Gastrocnemius medialis (tissue), 4 donors: Measurements from ENCODE around the gene PXMP4. TPM values are rescaled to one million over a fixed set of nuclear protein-coding genes. Genes with fewer than 3 reads are reported as not detected.

ENCODE experiments used
- ATAC-seq, 2 donors: fragments of 150-250 bp; one replicate each; pipeline ENCODE4 v1.9.1; 2016
- DNase-seq, 2 donors: peaks; one replicate each; pipeline ENCODE4 v3.0.0-alpha.2; 2019
- H3K27ac ChIP-seq, 4 donors: fragments of 200-600 bp; sonication (generic); 1 replicate in 1 of 4; 2 replicates in 3 of 4; pipeline ENCODE4 v1.5.1; 2016 to 2018; ENCODE audit warnings: mild to moderate bottlenecking in 2 of 4, moderate library complexity in 1 of 4
- H3K27me3 ChIP-seq, 3 donors: fragments of 200-600 bp; sonication (generic) in 2 of 3; 1 replicate in 1 of 3; 2 replicates in 2 of 3; pipeline versions ENCODE4 v1.5.1 to v1.6.0; 2016 to 2019; ENCODE audit warnings: mild to moderate bottlenecking in 1 of 3, moderate library complexity in 1 of 3
- H3K36me3 ChIP-seq, 2 donors: fragments of 200-600 bp; sonication (generic) in 1 of 2; one replicate each; pipeline ENCODE4 v1.5.1; 2017 to 2018
- H3K4me1 ChIP-seq, 2 donors: fragments of 200-600 bp; sonication (generic) in 1 of 2; one replicate each; pipeline ENCODE4 v1.5.1; 2016 to 2017; ENCODE audit warnings: mild to moderate bottlenecking in 2 of 2
- H3K4me3 ChIP-seq, 4 donors: fragments of 200-600 bp; sonication (generic) in 3 of 4; 1 replicate in 1 of 4; 2 replicates in 3 of 4; pipeline ENCODE4 v1.5.1; 2016 to 2019; ENCODE audit warnings: mild to moderate bottlenecking in 2 of 4
- H3K9me3 ChIP-seq, 3 donors: fragments of 200-600 bp; sonication (generic) in 2 of 3; 1 replicate in 1 of 3; 2 replicates in 2 of 3; pipeline ENCODE4 v1.5.1; 2016 to 2019
- CTCF ChIP-seq, 5 experiments: fragments of 450-650 bp in 3 of 5; fragments of 200-600 bp in 2 of 5; sonication (generic) in 2 of 5; IDR thresholded peaks in 4 of 5; conservative IDR thresholded peaks in 1 of 5; 1 replicate in 4 of 5; 2 replicates in 1 of 5; pipeline ENCODE4 v1.5.1; 2016 to 2019; ENCODE audit warnings: antibody characterized with exemption in 5 of 5, mild to moderate bottlenecking in 3 of 5, moderate library complexity in 3 of 5
- POLR2A ChIP-seq, 2 donors: fragments of 450-650 bp; IDR thresholded peaks; one replicate each; pipeline ENCODE4 v1.6.1; 2017; ENCODE audit warnings: antibody characterized with exemption in 2 of 2, mild to moderate bottlenecking in 2 of 2, moderate library complexity in 2 of 2
- in situ Hi-C, 4 donors: fragments of 200-750 bp; cut with MboI; loops; one replicate each; pipeline versions ENCODE4 v1.15.0 to v1.8.0; 2017; ENCODE audit warnings: low sequenced_read_pairs in 4 of 4
- intact Hi-C: fragments of 100-400 bp; cut with DNase I; formaldehyde crosslinking; loops from one replicate; pipeline ENCODE4 v1.15.1; 2023; ENCODE audit warnings: low total_unique reads
- total RNA-seq, 4 donors: library from RNA; depleted of rRNA; stranded (reverse); fragments of >200 nt; gene quantifications; one replicate each; pipeline versions ENCODE4 v1.1.0 to v1.2.3, GENCODE V29; 2016

The PXMP4 gene
- total RNA-seq, 4 donors from 2014 or later, result 3.2 to 7.3 (median 5.3) TPM

GRCh38 chr20:33727115-33727479, 7.0 kb upstream of the PXMP4 start:
- no peak for DNase-seq
- Histone ChIP-seq H3K9me3 (no peaks in the 10 kb centered on the region), H3K27me3 (no peaks in the 10 kb centered on the region), H3K27ac (no peak overlapping the region), H3K4me1 (peaks cover 0 to 6% of the 10 kb centered on the region in 2 donors), H3K36me3 (no peaks in the 10 kb centered on the region), H3K4me3 (no peak overlapping the region)
- in situ Hi-C loops, result no loop called here
- no peak for ATAC-seq
- TF ChIP-seq CTCF (IDR thresholded peaks at IDR 0.05 in 4 of 5, conservative IDR thresholded peaks at IDR 0.05 in 1 of 5) (no peak), POLR2A (IDR thresholded peaks at IDR 0.05) (no peak)
- intact Hi-C loops, result no loop called here

GRCh38 chr20:33725607-33726264, 5.6 kb upstream of the PXMP4 start:
- ATAC-seq, result no peak
- Histone ChIP-seq H3K4me3 (no peak overlapping the region), H3K9me3 (no peaks in the 10 kb centered on the region), H3K36me3 (no peaks in the 10 kb centered on the region), H3K27ac (no peak overlapping the region), H3K4me1 (no peaks in the 10 kb centered on the region), H3K27me3 (no peaks in the 10 kb centered on the region)
- in situ Hi-C loops, result no loop called here
- DNase-seq, result no peak
- TF ChIP-seq CTCF (IDR thresholded peaks at IDR 0.05 in 4 of 5, conservative IDR thresholded peaks at IDR 0.05 in 1 of 5), result no peak
- TF ChIP-seq POLR2A (IDR thresholded peaks at IDR 0.05), result no peak
- intact Hi-C loops, result no loop called here

GRCh38 chr20:33724439-33725094, 4.5 kb upstream of the PXMP4 start:
- intact Hi-C loops (no loop called here), in situ Hi-C loops (no loop called here)

GRCh38 chr20:33721391-33722140, 1.5 kb upstream of the PXMP4 start:
- intact Hi-C loops, result no loop called here
- H3K36me3 ChIP-seq, result no peaks in the 10 kb centered on the region
- in situ Hi-C loops, result no loop called here
- no peak for TF ChIP-seq POLR2A (IDR thresholded peaks at IDR 0.05)
- no peak for TF ChIP-seq CTCF (IDR thresholded peaks at IDR 0.05 in 4 of 5, conservative IDR thresholded peaks at IDR 0.05 in 1 of 5)
- no peaks in the 10 kb centered on the region for H3K27me3 ChIP-seq
- no peak overlapping the region for H3K4me3 ChIP-seq
- ATAC-seq (no peak), DNase-seq (no peak)
- no peaks in the 10 kb centered on the region for H3K9me3 ChIP-seq
- no peak overlapping the region for H3K27ac ChIP-seq
- H3K4me1 ChIP-seq, result peaks cover 9 to 11% of the 10 kb centered on the region in 2 donors

More at GRCh38 chr20:33724439-33725094, 4.5 kb upstream of the PXMP4 start:
- Histone ChIP-seq H3K27me3 (no peaks in the 10 kb centered on the region), H3K9me3 (no peaks in the 10 kb centered on the region), H3K4me1 (peaks cover 1 to 4% of the 10 kb centered on the region in 2 donors), H3K36me3 (no peaks in the 10 kb centered on the region), H3K4me3 (no peak overlapping the region), H3K27ac (no peak overlapping the region)
- TF ChIP-seq POLR2A (IDR thresholded peaks at IDR 0.05) (no peak), CTCF (IDR thresholded peaks at IDR 0.05 in 4 of 5, conservative IDR thresholded peaks at IDR 0.05 in 1 of 5) (no peak)
- ATAC-seq, result no peak
- no peak for DNase-seq
